Left lung (tissue), 10 donors: ENCODE results near the gene SLC34A1. TPM values are rescaled to one million over a fixed set of nuclear protein-coding genes. Genes with fewer than 3 reads are reported as not detected.

Experiments used
- ATAC-seq: fragments of 200-7000 bp; cut with Tn5 transposase; one replicate; pipeline ENCODE4 v1.9.1; 2020; ENCODE audit warnings: moderate library complexity
- DNase-seq, 4 donors: peaks; one replicate each; pipeline ENCODE4 v3.0.0-alpha.2; 2013 to 2020
- H3K27ac ChIP-seq, 2 donors: fragments of 200-600 bp; sonication (generic) in 1 of 2; one replicate each; pipeline versions ENCODE4 v1.5.0 to v1.8.0; 2020 to 2021
- H3K27me3 ChIP-seq, 2 donors: fragments of 200-600 bp; sonication (generic) in 1 of 2; one replicate each; pipeline versions ENCODE4 v1.5.0 to v1.8.0; 2020 to 2021
- H3K36me3 ChIP-seq, 2 donors: fragments of 200-600 bp; sonication (generic) in 1 of 2; one replicate each; pipeline versions ENCODE4 v1.5.0 to v1.8.0; 2020 to 2021
- H3K4me1 ChIP-seq, 2 donors: fragments of 200-600 bp; one replicate each; pipeline ENCODE4 v1.8.0; 2021
- H3K4me3 ChIP-seq, 2 donors: fragments of 200-600 bp; sonication (generic) in 1 of 2; one replicate each; pipeline versions ENCODE4 v1.5.0 to v1.8.0; 2020 to 2021; ENCODE audit warnings: mild to moderate bottlenecking in 1 of 2
- H3K9me3 ChIP-seq, 2 donors: fragments of 200-600 bp; sonication (generic) in 1 of 2; one replicate each; pipeline versions ENCODE4 v1.5.0 to v1.8.0; 2020 to 2021
- CTCF ChIP-seq, 2 donors: fragments of 200-600 bp; sonication (generic) in 1 of 2; IDR thresholded peaks; one replicate each; pipeline versions ENCODE4 v1.5.0 to v1.8.0; 2021; ENCODE audit warnings: antibody characterized with exemption in 2 of 2
- intact Hi-C, 2 donors: fragments of 100-400 bp; cut with DNase I; formaldehyde crosslinking; loops; one replicate each; pipeline versions ENCODE4 v1.11.2 to v1.14.2; 2022
- polyA plus RNA-seq, 6 donors: library from polyadenylated mRNA; unstranded; fragments of 120-200 nt; gene quantifications; one replicate each; pipeline ENCODE4 v1.2.1, GENCODE V29; 2013; ENCODE audit not compliant: insufficient read length in 6 of 6
- total RNA-seq, 2 donors: library from RNA; stranded (reverse); fragmentation: NEBNext Ultra II Directional; extraction: Animal tissue kit (Norgen Biotek cat#: 25700); gene quantifications; one replicate each; pipeline ENCODE4 v1.2.1, GENCODE V29; 2021
- donor health status: DM: no; HTN: yes; CAD: no.
- donor health status: DM: no; HTN: no; CAD: no.

SLC34A1 gene
- total and polyA plus RNA-seq, 8 donors = 0.18 to 1.7 (median 0.36) TPM; not detected in 3

- no peaks in the 10 kb centered on the region for H3K9me3 ChIP-seq
- DNase-seq (no peak), ATAC-seq (no peak)
- no peak overlapping the region for H3K4me3 ChIP-seq
- peaks cover 0 to 34% of the 10 kb centered on the region in 2 donors for H3K27me3 ChIP-seq
- intact Hi-C loops = loop anchor here (5.0 to 10.0 kb wide), 3 partner anchors 59 to 109 kb away; no protein-coding TSS in a partner anchor
- no peak for TF ChIP-seq CTCF (IDR thresholded peaks at IDR 0.05)
- H3K27ac ChIP-seq = no peak overlapping the region
- H3K36me3 ChIP-seq = no peaks in the 10 kb centered on the region
- H3K4me1 ChIP-seq = peaks cover 14 to 34% of the 10 kb centered on the region in 2 donors
These were observed 9.1 kb downstream of the SLC34A1 start for GRCh38 chr5:177393206-177393765.

- no peaks in the 10 kb centered on the region for H3K9me3 ChIP-seq
- no peaks in the 10 kb centered on the region for H3K36me3 ChIP-seq
- no peak overlapping the region for H3K27ac ChIP-seq
- H3K4me1 ChIP-seq = peaks cover 14 to 27% of the 10 kb centered on the region in 2 donors
- no peak overlapping the region for H3K4me3 ChIP-seq
- intact Hi-C loops = loop anchor here (5.0 to 10.0 kb wide), 3 partner anchors 58 to 108 kb away; no protein-coding TSS in a partner anchor
- no peak for ATAC-seq
- peaks cover 0 to 41% of the 10 kb centered on the region in 2 donors for H3K27me3 ChIP-seq
- DNase-seq = no peak
- TF ChIP-seq CTCF (IDR thresholded peaks at IDR 0.05) = no peak
These were observed 9.8 kb downstream of the SLC34A1 start for GRCh38 chr5:177393990-177394389.

GRCh38 chr5:177396078-177396477, 11.8 kb downstream of the SLC34A1 start:
- peaks cover 20 to 62% of the 10 kb centered on the region in 2 donors for H3K27me3 ChIP-seq
- intact Hi-C loops = loop anchor here in 1 of 2 donors (10.0 kb wide), 1 partner anchor 59 kb away; no protein-coding TSS in a partner anchor
- H3K4me3 ChIP-seq = no peak overlapping the region
- TF ChIP-seq CTCF (IDR thresholded peaks at IDR 0.05) = no peak
- H3K4me1 ChIP-seq = peaks cover 0 to 13% of the 10 kb centered on the region in 2 donors
- DNase-seq = no peak
- no peaks in the 10 kb centered on the region for H3K36me3 ChIP-seq
- no peaks in the 10 kb centered on the region for H3K9me3 ChIP-seq
- H3K27ac ChIP-seq = no peak overlapping the region
- no peak for ATAC-seq

- intact Hi-C loops = loop anchor here in 1 of 2 donors (10.0 kb wide), 1 partner anchor 58 kb away; no protein-coding TSS in a partner anchor
- Histone ChIP-seq H3K36me3 (no peaks in the 10 kb centered on the region), H3K27ac (no peak overlapping the region), H3K27me3 (peaks cover 27 to 69% of the 10 kb centered on the region in 2 donors), H3K4me1 (peaks cover 0 to 13% of the 10 kb centered on the region in 2 donors), H3K4me3 (no peak overlapping the region), H3K9me3 (no peaks in the 10 kb centered on the region)
- TF ChIP-seq CTCF (IDR thresholded peaks at IDR 0.05) = no peak
- DNase-seq (no peak), ATAC-seq (no peak)
These were observed 12.6 kb downstream of the SLC34A1 start for GRCh38 chr5:177396807-177397206.

GRCh38 chr5:177397875-177398390, 13.7 kb downstream of the SLC34A1 start:
- H3K36me3 ChIP-seq = no peaks in the 10 kb centered on the region
- intact Hi-C loops = loop anchor here in 1 of 2 donors (10.0 kb wide), 1 partner anchor 57 kb away; no protein-coding TSS in a partner anchor
- no peak for TF ChIP-seq CTCF (IDR thresholded peaks at IDR 0.05)

More at GRCh38 chr5:177397875-177398390, 13.7 kb downstream of the SLC34A1 start:
- Histone ChIP-seq H3K9me3 (no peaks in the 10 kb centered on the region), H3K27ac (no peak overlapping the region), H3K4me1 (peaks cover 3 to 22% of the 10 kb centered on the region in 2 donors), H3K4me3 (no peak overlapping the region), H3K27me3 (peaks cover 37 to 81% of the 10 kb centered on the region in 2 donors)
- ATAC-seq = no peak
- DNase-seq = no peak
